Lung (tissue), 12 donors: ENCODE measurements around the gene DAPP1. TPM values are rescaled to one million over a fixed set of nuclear protein-coding genes. Genes with fewer than 3 reads are reported as not detected.
A peak's percentile ranks its signal among the peaks of the same experiment; 100 is the strongest.

Experiments used
- ATAC-seq: fragments of 200-7000 bp; cut with Tn5 transposase; one replicate; pipeline ENCODE4 v1.9.1; 2020; ENCODE audit warnings: moderate number of reproducible peaks; ENCODE audit not compliant: insufficient read depth, low FRiP score
- DNase-seq, 3 donors: peaks; one replicate each; pipeline ENCODE4 v3.0.0-alpha.2; 2013 to 2017
- H3K27ac ChIP-seq, 2 donors: one replicate each; pipeline ENCODE4 v1.5.1; 2013; ENCODE audit warnings: mild to moderate bottlenecking in 2 of 2, moderate library complexity in 2 of 2, control low read depth in 1 of 2, inconsistent platforms in 1 of 2, low read depth in 1 of 2, low read length in 1 of 2
- H3K27me3 ChIP-seq, 3 donors: one replicate each; pipeline ENCODE4 v1.5.1; 2013; ENCODE audit warnings: low read length in 2 of 3; ENCODE audit not compliant: control insufficient read depth in 3 of 3, insufficient read depth in 3 of 3
- H3K36me3 ChIP-seq, 4 donors: one replicate each; pipeline ENCODE4 v1.5.1; 2013; ENCODE audit warnings: low read length in 4 of 4, mild to moderate bottlenecking in 1 of 4, moderate library complexity in 1 of 4; ENCODE audit not compliant: control insufficient read depth in 4 of 4, insufficient read depth in 4 of 4
- H3K4me1 ChIP-seq, 5 donors: one replicate each; pipeline ENCODE4 v1.5.1; 2013; ENCODE audit warnings: low read length in 5 of 5, mild to moderate bottlenecking in 2 of 5, moderate library complexity in 1 of 5; ENCODE audit not compliant: control insufficient read depth in 5 of 5, insufficient read depth in 5 of 5
- H3K4me3 ChIP-seq: one replicate; pipeline ENCODE4 v1.5.1; 2013; ENCODE audit warnings: mild to moderate bottlenecking, control low read depth, moderate library complexity
- H3K9ac ChIP-seq, 2 donors: one replicate each; pipeline ENCODE4 v1.5.1; 2013; ENCODE audit warnings: low read length in 2 of 2, control low read depth in 1 of 2; ENCODE audit not compliant: insufficient read depth in 1 of 2
- H3K9me3 ChIP-seq, 4 donors: one replicate each; pipeline ENCODE4 v1.5.1; 2013; ENCODE audit warnings: low read length in 3 of 4, mild to moderate bottlenecking in 1 of 4, moderate library complexity in 1 of 4; ENCODE audit not compliant: control insufficient read depth in 4 of 4, insufficient read depth in 3 of 4
- CTCF ChIP-seq: IDR thresholded peaks from 2 replicates; pipeline ENCODE4 v1.5.1; 2012; ENCODE audit warnings: mild to moderate bottlenecking; ENCODE audit errors: control extremely low read depth, extremely low read depth
- WGBS, 2 donors: extraction: QIAGEN DNeasy Blood & Tissue Kit; methylation state at CpG; one replicate each; pipeline ENCODE4 v1.1.7; 2013; 5-methylcytosine and 5-hydroxymethylcytosine counted together
- polyA plus RNA-seq, 2 donors: library from polyadenylated mRNA; stranded (reverse); fragments of 200-250 nt; gene quantifications; one replicate each; pipeline ENCODE4 v1.2.1, GENCODE V29; 2013
- total RNA-seq, 2 donors: library from RNA; depleted of rRNA in 1 of 2; stranded (reverse); fragments of >200 nt in 1 of 2; gene quantifications; one replicate each; pipeline ENCODE4 v1.2.1, GENCODE V29; 2014 to 2021
- donor health status: control.
- donor health status: control.
- donor health status: Bipolar disorder and iron deficiency.
- donor health status: healthy.
- donor health status: DM: yes; HTN: yes; CAD: no.

The DAPP1 gene
- total and polyA plus RNA-seq, 4 donors, result 2.6 to 24.6 (median 11.7) TPM

- TF ChIP-seq CTCF, result no peak
- no peaks in the 10 kb centered on the region for H3K36me3 ChIP-seq
- no peaks in the 10 kb centered on the region for H3K9me3 ChIP-seq
- H3K4me1 ChIP-seq, result peaks cover 0 to 6% (median 0%) of the 10 kb centered on the region in 5 donors
- H3K4me3 ChIP-seq, result no peak overlapping the region
- WGBS, 2 donors, result 66 to 69% methylated on average over 4 of the region's 4 CpGs
- ATAC-seq, result no peak
- H3K9ac ChIP-seq, result no peak overlapping the region
- no peak overlapping the region for H3K27ac ChIP-seq
- DNase-seq, result peak in 1 of 3 donors; percentile 9
- H3K27me3 ChIP-seq, result no peaks in the 10 kb centered on the region
Measured at GRCh38 chr4:99803566-99804101, 13.0 kb upstream of the DAPP1 start.

GRCh38 chr4:99806545-99806944, 10.1 kb upstream of the DAPP1 start:
- H3K27ac ChIP-seq, result no peak overlapping the region
- H3K4me1 ChIP-seq, result peaks cover 0 to 16% (median 1%) of the 10 kb centered on the region in 5 donors
- H3K27me3 ChIP-seq, result no peaks in the 10 kb centered on the region
- TF ChIP-seq CTCF, result no peak
- no peak overlapping the region for H3K9ac ChIP-seq
- H3K9me3 ChIP-seq, result no peaks in the 10 kb centered on the region
- 81 to 91% methylated on average over 4 of the region's 4 CpGs for WGBS, 2 donors
- no peak overlapping the region for H3K4me3 ChIP-seq
- no peaks in the 10 kb centered on the region for H3K36me3 ChIP-seq
- DNase-seq (no peak), ATAC-seq (no peak)

DNA sequence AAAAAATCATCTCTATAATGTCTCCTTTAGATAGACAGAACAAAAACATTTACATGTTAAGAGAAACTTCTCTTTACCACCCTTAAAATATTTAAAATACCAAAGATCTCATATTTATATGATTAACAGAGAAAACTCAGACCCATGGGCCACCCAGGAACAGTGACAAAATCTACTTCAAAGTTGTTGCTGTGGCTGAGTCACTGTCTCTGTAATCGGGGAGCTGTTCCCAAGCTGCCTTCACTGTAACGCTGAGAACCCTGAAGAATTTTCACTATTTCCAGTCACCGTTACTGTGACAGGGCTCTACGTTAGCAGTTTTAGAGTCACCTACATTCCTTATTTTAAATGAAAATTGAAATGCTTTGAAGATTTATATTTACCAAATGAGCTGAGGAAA, 9.0 kb upstream of the DAPP1 start:
- no peak for DNase-seq
- no peak overlapping the region for H3K27ac ChIP-seq
- no peak overlapping the region for H3K4me3 ChIP-seq
- peaks cover 0 to 16% (median 0%) of the 10 kb centered on the region in 5 donors for H3K4me1 ChIP-seq
- H3K9me3 ChIP-seq, result no peaks in the 10 kb centered on the region
- no peak for TF ChIP-seq CTCF
- H3K9ac ChIP-seq, result no peak overlapping the region
- 74 to 82% methylated on average over 4 of the region's 4 CpGs for WGBS, 2 donors
- no peaks in the 10 kb centered on the region for H3K27me3 ChIP-seq
- no peaks in the 10 kb centered on the region for H3K36me3 ChIP-seq
- no peak for ATAC-seq
